ENCODE results near the gene TESPA1. TPM values are rescaled to one million over a fixed set of nuclear protein-coding genes. Genes with fewer than 3 reads are reported as not detected.

The TESPA1 gene, protein sequence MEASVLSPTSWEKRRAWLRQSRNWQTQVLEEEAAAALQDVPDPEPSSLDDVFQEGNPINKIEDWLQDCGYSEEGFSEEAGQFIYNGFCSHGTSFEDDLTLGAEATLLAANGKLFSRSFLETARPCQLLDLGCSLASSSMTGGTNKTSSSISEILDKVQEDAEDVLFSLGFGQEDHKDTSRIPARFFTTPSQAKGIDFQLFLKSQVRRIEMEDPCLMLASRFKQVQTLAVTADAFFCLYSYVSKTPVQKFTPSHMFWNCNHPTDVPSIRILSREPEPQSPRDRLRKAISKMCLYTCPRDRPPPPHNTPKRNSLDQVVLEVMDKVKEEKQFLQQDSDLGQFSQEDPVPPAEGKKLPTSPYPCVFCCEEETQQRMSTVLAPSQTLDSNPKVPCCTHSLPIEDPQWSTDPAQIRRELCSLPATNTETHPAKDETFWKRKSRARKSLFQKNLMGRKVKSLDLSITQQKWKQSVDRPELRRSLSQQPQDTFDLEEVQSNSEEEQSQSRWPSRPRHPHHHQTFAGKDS
- total RNA-seq (2014; rRNA removed) = not detected in 2 replicates
- Bru-seq, nascent RNA = not detected
- percentile 0 among the genes with signal in this experiment for BruChase-seq, experiment 1, labeled RNA remaining after a 6-hour chase
- BruChase-seq, experiment 2, labeled RNA remaining after a 2-hour chase = not detected
- long read RNA-seq, partial matches to known transcripts = 0 of 1 reads
- long read RNA-seq, other reads (novel, unspliced or antisense) = 1 of 1 reads

DNA sequence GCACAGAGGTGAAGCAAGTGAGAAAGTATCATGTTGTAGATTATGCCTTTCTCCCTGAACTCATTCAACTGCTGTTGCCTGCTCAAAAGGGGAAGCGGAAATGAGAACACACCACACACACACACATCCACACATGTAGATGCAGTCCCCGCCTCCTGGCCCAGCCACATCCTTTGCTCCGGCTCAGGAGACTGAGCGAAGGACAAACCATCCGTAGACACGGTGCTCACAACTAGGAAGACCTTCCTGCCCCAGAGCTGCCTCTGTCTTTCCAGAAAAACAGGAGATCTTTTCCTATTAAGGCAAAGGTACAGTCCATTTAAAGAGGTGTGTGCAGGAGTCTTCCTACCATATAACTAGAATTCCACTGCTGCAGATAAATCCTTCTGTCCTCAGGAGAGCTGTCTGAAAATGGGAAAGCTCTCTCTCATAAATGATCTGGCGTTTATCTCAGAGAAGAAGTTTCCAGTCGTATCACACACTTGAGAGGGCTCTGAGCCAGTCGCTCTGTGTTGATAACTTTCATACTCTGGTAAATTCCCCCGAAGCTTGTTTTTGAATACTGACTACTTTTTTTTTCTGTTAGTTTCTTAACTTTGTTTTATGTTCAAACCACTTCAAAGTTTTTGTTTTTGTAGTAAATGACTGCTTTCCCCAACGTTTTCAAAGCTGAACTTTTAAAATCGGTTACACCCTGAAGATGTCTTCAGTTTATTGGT, at the start of gene TESPA1:
TSS of gene TESPA1 (minus strand) at position 105 of the 719 bp plus-strand sequence. CDS start 10,200 bp downstream, outside the sequence.
- TF ChIP-seq, protein P1, sequence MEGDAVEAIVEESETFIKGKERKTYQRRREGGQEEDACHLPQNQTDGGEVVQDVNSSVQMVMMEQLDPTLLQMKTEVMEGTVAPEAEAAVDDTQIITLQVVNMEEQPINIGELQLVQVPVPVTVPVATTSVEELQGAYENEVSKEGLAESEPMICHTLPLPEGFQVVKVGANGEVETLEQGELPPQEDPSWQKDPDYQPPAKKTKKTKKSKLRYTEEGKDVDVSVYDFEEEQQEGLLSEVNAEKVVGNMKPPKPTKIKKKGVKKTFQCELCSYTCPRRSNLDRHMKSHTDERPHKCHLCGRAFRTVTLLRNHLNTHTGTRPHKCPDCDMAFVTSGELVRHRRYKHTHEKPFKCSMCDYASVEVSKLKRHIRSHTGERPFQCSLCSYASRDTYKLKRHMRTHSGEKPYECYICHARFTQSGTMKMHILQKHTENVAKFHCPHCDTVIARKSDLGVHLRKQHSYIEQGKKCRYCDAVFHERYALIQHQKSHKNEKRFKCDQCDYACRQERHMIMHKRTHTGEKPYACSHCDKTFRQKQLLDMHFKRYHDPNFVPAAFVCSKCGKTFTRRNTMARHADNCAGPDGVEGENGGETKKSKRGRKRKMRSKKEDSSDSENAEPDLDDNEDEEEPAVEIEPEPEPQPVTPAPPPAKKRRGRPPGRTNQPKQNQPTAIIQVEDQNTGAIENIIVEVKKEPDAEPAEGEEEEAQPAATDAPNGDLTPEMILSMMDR (conservative IDR thresholded peaks at IDR 0.05; ENCODE audit: low read depth, low read length) = no peak
- intact Hi-C loops (cut with micrococcal nuclease) = no loop called here

DNA sequence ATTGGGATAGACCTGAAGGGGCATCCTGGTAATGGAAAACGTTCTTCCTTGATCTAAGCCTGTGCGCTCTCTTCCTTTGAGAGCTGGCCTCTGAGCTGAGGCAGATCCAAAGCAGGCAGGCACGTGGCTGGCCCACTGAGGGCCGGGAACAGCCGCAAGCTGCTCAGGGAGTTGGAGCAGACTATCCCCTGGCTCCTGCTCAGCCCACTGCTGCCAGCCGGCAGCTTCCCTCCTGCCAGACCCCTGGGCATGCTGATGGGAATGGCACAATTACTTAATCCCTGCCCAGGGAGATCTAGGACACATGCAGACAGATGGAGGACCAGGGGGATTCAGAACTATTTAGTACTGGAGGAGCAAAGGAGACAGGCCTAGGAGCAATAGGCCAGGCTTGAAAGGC, 49.7 kb upstream of the TESPA1 start:
- ATAC-seq = no peak
- Histone ChIP-seq H3K36me3 (ENCODE audit: low read depth, low read length) (no peaks in the 10 kb centered on the region), H3K27me3 (ENCODE audit: low read length) (peaks cover 82% of the 10 kb centered on the region), H3K4me3 (ENCODE audit: low read length) (no peak overlapping the region), H3K4me1 (ENCODE audit: insufficient read depth, low read length) (no peaks in the 10 kb centered on the region), H3K9me2 (replicated peaks; ENCODE audit: low read length) (no peaks in the 10 kb centered on the region), H3F3A (ENCODE audit: low read length, unreplicated experiment) (no peaks in the 10 kb centered on the region), H3K27ac (ENCODE audit: low read length) (no peak overlapping the region), H2AFZ (ENCODE audit: low read length) (no peak overlapping the region), H3K9ac (ENCODE audit: low read length) (no peak overlapping the region), H3K4me2 (ENCODE audit: low read length) (no peak overlapping the region), H3K9me3 (ENCODE audit: low read length) (no peaks in the 10 kb centered on the region), H3K79me2 (ENCODE audit: low read length) (no peaks in the 10 kb centered on the region), H4K20me1 (ENCODE audit: low read length) (0 out of 2 replicates have a peak, but pooled peaks cover 3% of the 10 kb centered on the region)
- POLR2A ChIA-PET (ENCODE audit: unreplicated experiment) = no interaction called here
- CTCF ChIA-PET = no interaction called here
- DNase-seq = no peak
- TF ChIP-seq EZH2 (IDR thresholded peaks at IDR 0.05; ENCODE audit: low read length, unreplicated experiment) = no peak
- no peak for TF ChIP-seq EZH2phosphoT487 (IDR thresholded peaks at IDR 0.05; ENCODE audit: borderline replicate concordance, low read length)
- TF ChIP-seq, protein P1 (conservative IDR thresholded peaks at IDR 0.05; ENCODE audit: low read depth, low read length) = no peak
- intact Hi-C loops (cut with micrococcal nuclease) = no loop called here
- no TSS peak for BruUV-seq (replicated peaks)

More for the DNA sequence above, at the start of gene TESPA1:
- H3K9ac ChIP-seq (ENCODE audit: low read length) = no peak within 1 kb of the TSS
- no peaks in the 10 kb centered on the region for H3F3A ChIP-seq (ENCODE audit: low read length, unreplicated experiment)
- H3K4me2 ChIP-seq (ENCODE audit: low read length) = no peak within 1 kb of the TSS
- H3K79me2 ChIP-seq (ENCODE audit: low read length) = no peaks in the 10 kb centered on the region
- H3K27ac ChIP-seq (ENCODE audit: low read length) = no peak within 1 kb of the TSS
- no peak for ATAC-seq
- no peaks in the 10 kb centered on the region for H3K36me3 ChIP-seq (ENCODE audit: low read depth, low read length)
- H3K4me3 ChIP-seq (ENCODE audit: low read length) = no peak within 1 kb of the TSS
- BruUV-seq (replicated peaks) = no TSS peak
- ChIA-PET POLR2A (ENCODE audit: unreplicated experiment) (no interaction called here), CTCF (no interaction called here)
- peaks cover 89% of the 10 kb centered on the region for H3K27me3 ChIP-seq (ENCODE audit: low read length)
- no peak for DNase-seq
- no peaks in the 10 kb centered on the region for H4K20me1 ChIP-seq (ENCODE audit: low read length)
- no peaks in the 10 kb centered on the region for H3K9me3 ChIP-seq (ENCODE audit: low read length)
- no peaks in the 10 kb centered on the region for H3K9me2 ChIP-seq (replicated peaks; ENCODE audit: low read length)
- no peaks in the 10 kb centered on the region for H3K4me1 ChIP-seq (ENCODE audit: insufficient read depth, low read length)
- no peak within 1 kb of the TSS for H2AFZ ChIP-seq (ENCODE audit: low read length)
